Omental fat pad (tissue), 4 donors: ENCODE results near the gene KLF18. TPM values are rescaled to one million over a fixed set of nuclear protein-coding genes. Genes with fewer than 3 reads are reported as not detected.
"Not testable (repeated sequence)": the region's sequence is repeated elsewhere in the genome, so short reads cannot be mapped to it uniquely, and the experiment has no call there.

Experiments used
- ATAC-seq: fragments of 150-250 bp; one replicate; pipeline ENCODE4 v1.9.1; 2016; ENCODE audit warnings: mild to moderate bottlenecking, moderate library complexity; ENCODE audit not compliant: low FRiP score
- DNase-seq: peaks from one replicate; pipeline ENCODE4 v3.0.0-alpha.2; 2019; ENCODE audit warnings: low spot score
- total RNA-seq, 4 donors: library from RNA; depleted of rRNA; stranded (reverse); fragments of >200 nt; gene quantifications; one replicate each; pipeline ENCODE4 v1.1.0, GENCODE V29; 2016
- TF ChIP-seq, protein P1 (sequence below), 3 donors: fragments of 450-650 bp; IDR thresholded peaks; one replicate each; pipeline ENCODE4 v1.5.1; 2016 to 2017; ENCODE audit warnings: antibody characterized with exemption in 3 of 3, mild to moderate bottlenecking in 3 of 3, moderate library complexity in 2 of 3

The KLF18 gene
- total RNA-seq, 4 donors from 2014 or later, result not detected

- DNase-seq (no peak), ATAC-seq (no peak)
- TF ChIP-seq, protein P1, sequence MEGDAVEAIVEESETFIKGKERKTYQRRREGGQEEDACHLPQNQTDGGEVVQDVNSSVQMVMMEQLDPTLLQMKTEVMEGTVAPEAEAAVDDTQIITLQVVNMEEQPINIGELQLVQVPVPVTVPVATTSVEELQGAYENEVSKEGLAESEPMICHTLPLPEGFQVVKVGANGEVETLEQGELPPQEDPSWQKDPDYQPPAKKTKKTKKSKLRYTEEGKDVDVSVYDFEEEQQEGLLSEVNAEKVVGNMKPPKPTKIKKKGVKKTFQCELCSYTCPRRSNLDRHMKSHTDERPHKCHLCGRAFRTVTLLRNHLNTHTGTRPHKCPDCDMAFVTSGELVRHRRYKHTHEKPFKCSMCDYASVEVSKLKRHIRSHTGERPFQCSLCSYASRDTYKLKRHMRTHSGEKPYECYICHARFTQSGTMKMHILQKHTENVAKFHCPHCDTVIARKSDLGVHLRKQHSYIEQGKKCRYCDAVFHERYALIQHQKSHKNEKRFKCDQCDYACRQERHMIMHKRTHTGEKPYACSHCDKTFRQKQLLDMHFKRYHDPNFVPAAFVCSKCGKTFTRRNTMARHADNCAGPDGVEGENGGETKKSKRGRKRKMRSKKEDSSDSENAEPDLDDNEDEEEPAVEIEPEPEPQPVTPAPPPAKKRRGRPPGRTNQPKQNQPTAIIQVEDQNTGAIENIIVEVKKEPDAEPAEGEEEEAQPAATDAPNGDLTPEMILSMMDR (IDR thresholded peaks at IDR 0.05), result no peak
These were observed 21.0 kb downstream of the KLF18 start for GRCh38 chr1:44120398-44120949.

GRCh38 chr1:44119525-44119924 is 21.9 kb downstream of the KLF18 start:
- TF ChIP-seq, protein P1 (IDR thresholded peaks at IDR 0.05), result no peak
- DNase-seq, result no peak
- no peak for ATAC-seq

DNA sequence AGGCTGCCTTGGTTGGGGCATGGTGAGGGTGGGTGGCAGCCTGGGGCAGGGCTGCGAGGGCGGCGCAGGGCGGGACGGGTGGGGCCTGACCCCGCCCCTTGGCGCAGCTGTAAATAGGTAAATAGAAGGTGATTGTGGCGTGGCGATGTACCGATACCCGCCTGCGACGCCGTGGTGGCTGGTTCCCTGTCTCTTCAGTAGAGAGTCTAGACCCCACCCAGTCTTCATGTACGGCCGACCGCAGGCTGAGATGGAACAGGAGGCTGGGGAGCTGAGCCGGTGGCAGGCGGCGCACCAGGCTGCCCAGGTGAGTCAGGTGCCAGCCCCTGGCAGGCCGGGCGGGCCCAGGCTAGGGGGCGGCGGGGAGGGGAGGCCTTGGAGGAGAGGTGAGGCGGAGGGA is 22.7 kb downstream of the KLF18 start, which contains the start of gene KLF17:
Gene KLF17, plus strand, starts transcription at position 140 of the 400 bp plus-strand sequence. Its CDS starts 87 bp downstream, at position 227.
- no peak for DNase-seq
- no peak for ATAC-seq
- TF ChIP-seq, protein P1 (IDR thresholded peaks at IDR 0.05), result no peak

GRCh38 chr1:44117272-44117671 is 24.2 kb downstream of the KLF18 start:
- not testable (repeated sequence) for DNase-seq, ATAC-seq

- DNase-seq (no peak), ATAC-seq (no peak)
- TF ChIP-seq, protein P1 (IDR thresholded peaks at IDR 0.05), result no peak
These were observed 27.3 kb downstream of the KLF18 start for GRCh38 chr1:44114098-44114497.

DNA sequence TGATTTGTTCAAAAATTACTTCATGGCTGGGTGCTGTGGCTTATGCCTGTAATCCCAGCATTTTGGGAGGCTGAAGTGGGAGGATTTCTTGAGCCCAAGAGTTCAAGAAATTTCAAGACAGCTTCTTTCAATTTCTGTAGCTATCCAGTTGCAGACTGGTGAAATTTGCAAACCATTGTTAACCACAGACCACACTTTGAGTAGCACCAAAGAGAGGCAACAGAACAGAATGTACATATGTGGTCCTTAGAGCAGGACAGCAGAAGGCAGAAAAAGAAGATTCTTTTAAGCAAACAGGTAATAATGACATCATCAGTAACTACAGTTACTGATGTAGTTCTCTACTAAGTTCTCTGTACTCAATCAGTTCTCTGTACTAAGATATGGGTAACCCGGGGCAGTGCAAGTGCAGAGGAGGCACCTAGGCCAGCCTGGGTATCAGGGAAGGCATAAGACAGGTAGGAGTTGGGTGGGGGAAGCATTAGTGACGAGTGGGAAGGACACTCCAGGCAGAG is 28.3 kb downstream of the KLF18 start:
- TF ChIP-seq, protein P1 (IDR thresholded peaks at IDR 0.05), result no peak
- DNase-seq (no peak), ATAC-seq (no peak)

- ATAC-seq, result no peak
- TF ChIP-seq, protein P1 (IDR thresholded peaks at IDR 0.05), result no peak
These were observed 28.9 kb downstream of the KLF18 start for GRCh38 chr1:44112486-44112885.

More at GRCh38 chr1:44112486-44112885, 28.9 kb downstream of the KLF18 start:
- no peak for DNase-seq
